Endodermal cell (in vitro differentiated cells): Measurements from ENCODE around the gene GPATCH8. TPM values are rescaled to one million over a fixed set of nuclear protein-coding genes. Genes with fewer than 3 reads are reported as not detected.
A peak's percentile ranks its signal among the peaks of the same experiment; 100 is the strongest.

Experiments used
- DNase-seq: peaks from one replicate; pipeline ENCODE4 v3.0.0-alpha.2; 2017
- H3K27ac ChIP-seq: 2 replicates; pipeline ENCODE4 v1.5.1; 2013; ENCODE audit warnings: mild to moderate bottlenecking, low read depth, low read length, moderate library complexity
- H3K27me3 ChIP-seq: 2 replicates; pipeline ENCODE4 v1.6.1; 2013; ENCODE audit warnings: mild to moderate bottlenecking, low read length, moderate library complexity; ENCODE audit not compliant: insufficient read depth, control insufficient read depth, poor library complexity, severe bottlenecking
- H3K36me3 ChIP-seq: 2 replicates; pipeline ENCODE4 v1.7.0; 2013; ENCODE audit warnings: mild to moderate bottlenecking, low read length, moderate library complexity; ENCODE audit not compliant: control insufficient read depth, insufficient read depth
- H3K4me1 ChIP-seq: one replicate; pipeline ENCODE4 v1.7.0; 2013; ENCODE audit warnings: low read length; ENCODE audit not compliant: control insufficient read depth, insufficient read depth
- H3K4me3 ChIP-seq: 2 replicates; pipeline ENCODE4 v1.5.1; 2013; ENCODE audit warnings: mild to moderate bottlenecking, low read length, moderate library complexity
- H3K9ac ChIP-seq: 2 replicates; pipeline ENCODE4 v1.6.1; 2013; ENCODE audit warnings: mild to moderate bottlenecking, low read length, moderate library complexity; ENCODE audit not compliant: poor library complexity, severe bottlenecking; ENCODE audit errors: extremely low read depth
- H3K9me3 ChIP-seq: 2 replicates; pipeline ENCODE4 v1.6.1; 2013; ENCODE audit warnings: mild to moderate bottlenecking, low read length, moderate library complexity; ENCODE audit not compliant: control insufficient read depth
- H3K27ac Mint-ChIP-seq: 2 replicates; pipeline ENCODE4 v1.8.0; 2020; ENCODE audit warnings: mixed read lengths
- H3K27me3 Mint-ChIP-seq: 2 replicates; pipeline ENCODE4 v1.8.0; 2021; ENCODE audit warnings: mild to moderate bottlenecking, mixed read lengths; ENCODE audit not compliant: insufficient read depth
- H3K36me3 Mint-ChIP-seq: 2 replicates; pipeline ENCODE4 v1.8.0; 2020; ENCODE audit warnings: low read depth, mixed read lengths
- H3K4me1 Mint-ChIP-seq: 2 replicates; pipeline ENCODE4 v1.8.0; 2020; ENCODE audit warnings: mixed read lengths
- H3K4me3 Mint-ChIP-seq: 2 replicates; pipeline ENCODE4 v1.8.0; 2020; ENCODE audit warnings: mild to moderate bottlenecking, moderate library complexity, mixed read lengths
- H3K9me3 Mint-ChIP-seq: 2 replicates; pipeline ENCODE4 v1.8.0; 2020; ENCODE audit warnings: mild to moderate bottlenecking, mixed read lengths
- CTCF ChIP-seq: fragments of 200-600 bp; sonication (generic); conservative IDR thresholded peaks from 2 replicates; pipeline ENCODE4 v1.5.0; 2021; ENCODE audit warnings: antibody characterized with exemption, mild to moderate bottlenecking
- WGBS, 2 experiments: methylation state at CpG; one replicate each; pipeline versions ENCODE4 v1.1.5 to v1.1.7; 2013; ENCODE audit warnings: missing lambda C conversion rate in 2 of 2, mixed read lengths in 1 of 2; ENCODE audit not compliant: insufficient coverage in 1 of 2, insufficient read length in 1 of 2; 5-methylcytosine and 5-hydroxymethylcytosine counted together
- total RNA-seq, 2 donors: library from RNA; stranded (reverse); fragmentation: NEBNext Ultra II Directional in 1 of 2; extraction: Animal tissue kit (Norgen Biotek cat#: 25700) in 1 of 2; gene quantifications; 2 replicates in 1 of 2; 3 replicates in 1 of 2; pipeline ENCODE4 v1.2.1, GENCODE V29; 2021

Gene GPATCH8
- total RNA-seq, 2 donors from 2014 or later, result 49.9 to 55.2 TPM

- TF ChIP-seq CTCF, result no peak
- H3K4me3 ChIP-seq, result no peak overlapping the region
- no peaks in the 10 kb centered on the region for H3K4me1 ChIP-seq
- Mint-ChIP-seq H3K27me3 (no peaks in the 10 kb centered on the region), H3K4me1 (peaks cover 18% of the 10 kb centered on the region), H3K36me3 (peaks cover 42% of the 10 kb centered on the region), H3K9me3 (no peaks in the 10 kb centered on the region), H3K27ac (no peak overlapping the region), H3K4me3 (no peak overlapping the region)
- peaks cover 55% of the 10 kb centered on the region for H3K36me3 ChIP-seq
- DNase-seq, result no peak
- WGBS, 2 experiments, result 92 to 96% methylated on average over 2 of the region's 2 CpGs
- H3K9me3 ChIP-seq, result peaks cover 6% of the 10 kb centered on the region
- no peak overlapping the region for H3K9ac ChIP-seq
- H3K27me3 ChIP-seq, result no peaks in the 10 kb centered on the region
- no peak overlapping the region for H3K27ac ChIP-seq
Measured at GRCh38 chr17:44465276-44465675, 37.9 kb downstream of the GPATCH8 start.

- Mint-ChIP-seq H3K36me3 (peaks cover 41% of the 10 kb centered on the region), H3K27me3 (no peaks in the 10 kb centered on the region), H3K27ac (no peak overlapping the region), H3K4me3 (no peak overlapping the region), H3K4me1 (peaks cover 19% of the 10 kb centered on the region), H3K9me3 (no peaks in the 10 kb centered on the region)
- Histone ChIP-seq H3K4me3 (no peak overlapping the region), H3K4me1 (no peaks in the 10 kb centered on the region), H3K36me3 (peaks cover 53% of the 10 kb centered on the region), H3K9ac (no peak overlapping the region), H3K27me3 (no peaks in the 10 kb centered on the region), H3K9me3 (peaks cover 6% of the 10 kb centered on the region), H3K27ac (no peak overlapping the region)
- DNase-seq, result no peak
- 100% methylated on average over 1 of the region's 1 CpG; no CpG with 5 or more reads in 1 of the 2 experiments for WGBS, 2 experiments
- TF ChIP-seq CTCF, result no peak
Measured at GRCh38 chr17:44464037-44464436, 39.2 kb downstream of the GPATCH8 start.

- Mint-ChIP-seq H3K36me3 (peaks cover 19% of the 10 kb centered on the region), H3K27me3 (no peaks in the 10 kb centered on the region), H3K4me1 (peaks cover 15% of the 10 kb centered on the region), H3K4me3 (no peak overlapping the region), H3K27ac (no peak overlapping the region), H3K9me3 (no peaks in the 10 kb centered on the region)
- Histone ChIP-seq H3K9me3 (no peaks in the 10 kb centered on the region), H3K27ac (no peak overlapping the region), H3K4me3 (no peak overlapping the region), H3K27me3 (no peaks in the 10 kb centered on the region), H3K4me1 (peaks cover 4% of the 10 kb centered on the region), H3K9ac (no peak overlapping the region), H3K36me3 (peaks cover 10% of the 10 kb centered on the region)
- peak; percentile 54 for DNase-seq
- no peak for TF ChIP-seq CTCF
- 96 to 100% methylated on average over 2 to 8 of the region's 8 CpGs for WGBS, 2 experiments
Measured at GRCh38 chr17:44451832-44452231, 51.4 kb downstream of the GPATCH8 start.
